PC-9 (cell line): ENCODE data around the gene SPSB4.

ENCODE experiments used
- CTCF ChIP-seq: fragments of 200-600 bp; sonication (generic); conservative IDR thresholded peaks from 2 replicates; pipeline ENCODE4 v1.6.1; 2017; ENCODE audit warnings: mixed run types, antibody characterized with exemption, mild to moderate bottlenecking, moderate library complexity
- EZH2 ChIP-seq: fragments of 200-600 bp; sonication (generic); IDR thresholded peaks from 2 replicates; pipeline ENCODE4 v1.8.0; 2017; ENCODE audit warnings: antibody characterized with exemption, low read depth

GRCh38 chr3:141051443-141052200 lies 475 bp downstream of the SPSB4 start:
- no peak for TF ChIP-seq CTCF
- TF ChIP-seq EZH2: no peak
